WERI-Rb-1 (cell line): ENCODE measurements around the gene NFIX.
A peak's percentile ranks its signal among the peaks of the same experiment; 100 is the strongest.

ENCODE experiments used
- DNase-seq: peaks from one replicate; pipeline ENCODE4 v3.0.0-alpha.2; 2020
- H3K27ac ChIP-seq: fragments of 250-450 bp; sonication (Bioruptor Pico); 2 replicates; pipeline ENCODE4 v1.5.1; 2020; ENCODE audit warnings: mild to moderate bottlenecking, moderate library complexity
- H3K27me3 ChIP-seq: fragments of 250-450 bp; sonication (Bioruptor Pico); 2 replicates; pipeline ENCODE4 v1.5.1; 2021; ENCODE audit warnings: mild to moderate bottlenecking, low read depth, moderate library complexity; ENCODE audit not compliant: insufficient read depth, severe bottlenecking
- H3K36me3 ChIP-seq: fragments of 250-450 bp; sonication (Bioruptor Pico); 2 replicates; pipeline ENCODE4 v1.5.1; 2020; ENCODE audit warnings: mild to moderate bottlenecking, moderate library complexity
- H3K4me3 ChIP-seq: 2 replicates; pipeline ENCODE4 v1.5.1; 2011; ENCODE audit warnings: low read depth, mild to moderate bottlenecking, control low read depth, low read length
- H3K9me3 ChIP-seq: fragments of 250-450 bp; sonication (Bioruptor Pico); 2 replicates; pipeline ENCODE4 v1.5.1; 2021; ENCODE audit warnings: mild to moderate bottlenecking, moderate library complexity; ENCODE audit not compliant: severe bottlenecking
- CTCF ChIP-seq: IDR thresholded peaks from 2 replicates; pipeline ENCODE4 v1.5.1; 2011; ENCODE audit warnings: low read depth, mild to moderate bottlenecking, control low read depth, inconsistent platforms, low read length

The NFIX gene

GRCh38 chr19:13057147-13057572 is 61.9 kb downstream of the NFIX start:
- Histone ChIP-seq H3K27ac (no peak overlapping the region), H3K27me3 (peaks cover 4% of the 10 kb centered on the region), H3K36me3 (no peaks in the 10 kb centered on the region), H3K4me3 (no peak overlapping the region), H3K9me3 (no peaks in the 10 kb centered on the region)
- no peak for TF ChIP-seq CTCF
- no peak for DNase-seq

DNA sequence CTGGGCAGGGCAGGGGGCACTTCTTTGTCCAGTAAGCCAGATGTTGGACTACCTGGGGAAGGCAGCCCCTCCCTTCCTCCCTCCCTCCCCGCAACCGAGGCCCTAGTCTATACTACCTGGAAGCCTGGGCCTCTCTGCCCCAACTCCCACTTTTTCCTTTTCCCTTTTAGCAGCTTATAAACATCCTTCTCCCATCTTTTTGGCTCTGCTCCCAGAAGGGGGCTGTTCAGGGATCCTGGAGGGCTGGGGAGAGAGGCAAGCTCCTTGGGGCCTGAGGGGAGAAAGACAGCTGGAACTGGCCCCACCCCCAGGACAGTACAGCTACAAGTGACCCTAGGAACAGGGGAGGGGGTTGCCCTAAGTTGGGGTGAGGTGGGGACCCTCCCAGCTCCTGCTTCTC is 62.5 kb downstream of the NFIX start:
- no peak for TF ChIP-seq CTCF
- DNase-seq, result no peak
- Histone ChIP-seq H3K27me3 (peaks cover 4% of the 10 kb centered on the region), H3K9me3 (no peaks in the 10 kb centered on the region), H3K36me3 (no peaks in the 10 kb centered on the region), H3K27ac (no peak overlapping the region), H3K4me3 (no peak overlapping the region)

DNA sequence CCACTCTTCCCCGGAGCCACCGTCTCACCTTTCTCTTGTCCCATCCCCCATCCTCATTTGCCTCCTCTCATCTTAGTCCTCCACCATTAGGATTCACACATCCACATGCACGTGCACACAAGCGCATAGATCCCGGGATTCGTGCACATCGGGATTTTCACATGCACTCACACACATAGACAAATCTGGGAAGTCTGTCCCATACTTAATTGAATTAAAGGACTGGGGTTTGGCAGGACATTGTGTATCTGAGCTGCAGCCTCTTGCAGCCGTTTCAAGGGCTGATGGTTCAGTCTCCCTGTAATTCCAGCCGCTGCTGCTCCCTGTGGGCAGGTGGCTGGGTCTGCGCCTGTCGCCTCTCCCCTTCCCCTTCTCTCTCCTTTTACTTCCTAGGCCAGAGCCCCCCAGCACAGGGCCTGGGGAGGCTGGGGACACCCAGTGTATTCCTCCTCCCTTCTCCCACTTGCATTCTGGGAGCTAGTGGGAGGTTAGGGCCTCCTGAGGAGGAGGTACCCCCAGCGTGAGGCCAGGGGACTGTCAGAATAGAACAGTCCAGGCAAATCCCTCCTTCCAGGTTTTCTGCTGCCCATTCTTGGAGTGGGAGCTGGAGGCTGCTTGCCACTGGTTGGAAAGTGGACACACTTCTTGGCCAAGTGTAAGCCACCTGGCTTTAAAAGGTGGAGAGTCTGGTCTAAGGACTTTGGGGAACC is 63.8 kb downstream of the NFIX start:
- Histone ChIP-seq H3K9me3 (no peaks in the 10 kb centered on the region), H3K27ac (no peak overlapping the region), H3K36me3 (no peaks in the 10 kb centered on the region), H3K27me3 (peaks cover 4% of the 10 kb centered on the region), H3K4me3 (no peak overlapping the region)
- 0 out of 2 replicates have a peak, but pooled peaks have one; percentile 10 for TF ChIP-seq CTCF
- no peak for DNase-seq

- no peak for TF ChIP-seq CTCF
- no peaks in the 10 kb centered on the region for H3K9me3 ChIP-seq
- peak overlapping the region; percentile 42 for H3K27ac ChIP-seq
- peak; percentile 44 for DNase-seq
- no peaks in the 10 kb centered on the region for H3K36me3 ChIP-seq
- H3K27me3 ChIP-seq, result peaks cover 4% of the 10 kb centered on the region
- H3K4me3 ChIP-seq, result peak overlapping the region; percentile 66
Observed at GRCh38 chr19:13060233-13060963, 65.1 kb downstream of the NFIX start.

- H3K27ac ChIP-seq, result peak overlapping the region; percentile 42
- peak overlapping the region; percentile 66 for H3K4me3 ChIP-seq
- peaks cover 4% of the 10 kb centered on the region for H3K27me3 ChIP-seq
- DNase-seq, result peak; percentile 81
- H3K9me3 ChIP-seq, result no peaks in the 10 kb centered on the region
- no peaks in the 10 kb centered on the region for H3K36me3 ChIP-seq
- peak; percentile 97 for TF ChIP-seq CTCF
Observed at GRCh38 chr19:13060964-13061927, 66.0 kb downstream of the NFIX start.
